GM18520 (cell line): ENCODE results near the gene FMR1.

ENCODE experiments used
- ATAC-seq: cut with Tn5 transposase; IDR thresholded peaks from one replicate; pipeline ENCODE4 v1.9.1; 2021; ENCODE audit not compliant: unreplicated experiment

Gene FMR1

GRCh38 chrX:147911192-147912022 is at the start of gene FMR1:
TSS of gene FMR1 (plus strand) at chrX:147911919. CDS start at chrX:147912180, 261 bp downstream.
- ATAC-seq: peak; percentile 85

- peak; percentile 97 for ATAC-seq
Observed at GRCh38 chrX:147875866-147876596, 35.7 kb upstream of the FMR1 start.

- ATAC-seq: no peak
Observed at GRCh38 chrX:147876849-147877646, 34.7 kb upstream of the FMR1 start.

GRCh38 chrX:147877726-147878125 is 34.0 kb upstream of the FMR1 start:
- no peak for ATAC-seq

DNA sequence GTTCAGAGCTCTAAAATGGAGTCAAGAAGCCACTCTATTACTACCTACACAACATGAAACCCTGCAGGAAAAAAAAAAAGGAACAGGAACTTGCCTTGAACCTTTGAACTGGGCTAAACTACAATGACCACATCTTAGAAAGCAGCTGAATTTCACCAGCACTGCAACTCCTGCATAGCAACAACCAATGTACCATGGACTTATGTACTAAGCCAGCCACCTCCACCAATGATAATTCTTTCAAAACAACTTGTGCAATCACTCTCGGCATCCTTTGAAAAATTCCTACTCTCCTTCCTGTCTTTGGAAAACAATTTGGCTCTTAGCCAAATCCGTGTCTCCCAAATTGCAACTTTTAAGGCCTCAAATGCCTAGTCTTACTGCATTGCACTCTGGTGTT is 26.8 kb upstream of the FMR1 start:
- no peak for ATAC-seq

DNA sequence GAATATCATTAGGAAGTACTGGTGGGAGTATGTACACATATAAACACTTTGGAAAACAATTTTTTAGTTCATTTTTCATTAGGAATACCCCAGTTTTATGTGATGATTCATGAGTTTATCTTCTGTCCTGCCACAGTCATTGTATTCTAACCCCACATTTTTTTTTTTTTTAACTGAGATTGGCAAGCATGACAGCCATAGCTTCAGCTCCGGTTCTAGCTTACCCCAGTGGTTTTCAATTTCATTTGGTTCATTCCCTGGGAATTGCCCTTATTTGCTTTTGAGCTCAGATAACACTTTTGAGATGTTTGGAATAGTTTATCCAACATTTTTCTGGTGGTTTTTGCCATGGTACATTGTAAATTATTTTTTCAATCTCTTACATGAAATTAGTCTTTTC is 21.0 kb upstream of the FMR1 start:
- ATAC-seq: no peak

GRCh38 chrX:147891896-147892295 is 19.8 kb upstream of the FMR1 start:
- no peak for ATAC-seq

DNA sequence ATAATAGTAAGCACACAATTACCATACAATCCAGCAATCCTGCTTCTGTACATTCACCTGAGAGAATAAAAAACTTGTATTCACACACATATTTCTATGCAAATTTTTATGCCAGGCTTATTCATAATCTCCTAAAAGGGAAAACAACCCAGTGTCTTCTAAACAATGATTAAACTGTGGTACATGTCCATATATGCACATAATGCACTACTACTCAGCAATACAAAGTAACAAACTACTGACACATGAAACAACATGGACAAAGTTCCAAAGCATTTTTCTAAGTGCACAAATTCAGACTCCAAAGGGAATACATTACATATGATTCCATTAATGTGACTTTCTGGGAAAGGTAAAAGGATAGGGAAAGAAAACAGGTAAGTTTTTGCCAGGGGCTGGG is 18.0 kb upstream of the FMR1 start:
- no peak for ATAC-seq

DNA sequence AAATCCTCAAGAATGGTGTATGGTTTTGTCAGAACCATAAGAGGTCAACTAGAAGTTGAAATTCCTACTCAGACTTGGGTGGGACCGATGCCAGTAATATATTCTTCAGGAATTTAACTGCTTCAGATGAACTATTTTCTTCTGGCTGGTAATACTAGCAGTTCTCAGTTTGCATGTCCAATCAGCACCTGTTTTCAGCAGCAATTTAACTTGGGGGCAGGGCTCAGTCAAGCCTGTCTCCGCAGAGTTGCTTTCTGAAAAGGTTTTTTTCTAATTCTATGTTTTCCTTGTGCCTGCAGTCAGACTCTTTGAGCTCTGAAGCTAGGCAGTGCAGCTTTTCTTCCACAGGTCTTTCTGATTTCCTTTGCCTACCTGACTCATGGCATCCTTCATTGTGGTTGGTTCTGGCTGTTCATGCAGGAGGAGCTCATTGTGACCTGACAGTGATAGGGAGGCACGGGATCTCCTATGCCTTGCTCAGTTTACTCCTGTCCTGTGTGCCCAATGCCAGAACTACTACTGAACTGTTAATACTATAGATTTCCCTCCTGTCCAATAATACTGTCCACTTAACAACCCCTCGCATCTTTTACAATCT is 17.3 kb upstream of the FMR1 start:
- ATAC-seq: no peak

DNA sequence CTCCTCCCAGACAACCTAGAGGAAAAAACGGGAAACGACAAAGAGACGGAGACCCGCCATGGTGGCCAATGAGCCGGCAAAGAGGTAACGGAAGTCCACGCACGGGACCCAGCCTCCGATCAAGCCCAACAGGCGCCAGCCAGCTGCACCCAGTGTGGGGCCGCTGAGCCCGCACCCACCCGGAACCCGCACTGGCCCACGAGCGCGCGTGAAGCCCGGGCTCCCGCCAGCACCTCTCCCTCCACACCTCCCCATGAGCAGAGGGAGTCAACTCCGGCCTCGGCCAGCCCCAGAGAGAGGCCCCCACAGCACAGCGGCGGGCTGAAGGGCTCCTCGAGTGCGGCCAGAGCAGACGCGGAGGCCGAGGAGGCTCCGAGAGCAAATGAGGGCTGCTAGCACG is 14.6 kb upstream of the FMR1 start:
- no peak for ATAC-seq

GRCh38 chrX:147898951-147899350 is 12.8 kb upstream of the FMR1 start:
- no peak for ATAC-seq

- ATAC-seq: peak; percentile 86
Observed at GRCh38 chrX:147899379-147900114, 12.2 kb upstream of the FMR1 start.

- ATAC-seq: no peak
Observed at GRCh38 chrX:147900349-147900748, 11.4 kb upstream of the FMR1 start.

- no peak for ATAC-seq
Observed at GRCh38 chrX:147901461-147902126, 10.1 kb upstream of the FMR1 start.

- ATAC-seq: no peak
Observed at GRCh38 chrX:147902270-147902669, 9.4 kb upstream of the FMR1 start.

DNA sequence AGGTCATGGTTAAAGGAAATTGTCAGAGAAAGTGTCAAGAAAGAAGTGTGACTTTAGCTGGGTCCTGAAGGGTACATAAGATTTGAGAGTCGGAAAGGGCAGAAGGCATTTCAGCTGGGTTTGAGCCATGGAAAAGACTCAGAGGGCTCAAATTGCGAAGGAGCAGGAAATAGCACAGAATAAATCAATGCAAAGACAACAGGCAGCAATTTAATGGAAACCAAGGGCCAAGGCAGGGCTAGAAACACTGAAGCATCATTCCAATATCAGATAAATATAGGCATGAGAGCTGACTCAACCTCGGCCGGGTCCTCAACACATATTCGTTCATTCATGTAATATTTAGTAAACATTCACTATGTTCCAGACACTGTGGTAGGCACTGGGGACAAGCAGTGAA is 3.6 kb upstream of the FMR1 start:
- no peak for ATAC-seq

GRCh38 chrX:147910607-147911006 is 1.1 kb upstream of the FMR1 start:
- no peak for ATAC-seq

- ATAC-seq: peak; percentile 7
Observed at GRCh38 chrX:147912093-147912801, 528 bp downstream of the FMR1 start.

GRCh38 chrX:147913570-147913969 is 1.9 kb downstream of the FMR1 start:
- ATAC-seq: no peak
